Measurements from ENCODE around the gene S100A12.

The S100A12 gene

GRCh38 chr1:153333902-153334301, 41.5 kb downstream of the S100A12 start:
- no peak for DNase-seq (ENCODE audit: low spot score)

DNA sequence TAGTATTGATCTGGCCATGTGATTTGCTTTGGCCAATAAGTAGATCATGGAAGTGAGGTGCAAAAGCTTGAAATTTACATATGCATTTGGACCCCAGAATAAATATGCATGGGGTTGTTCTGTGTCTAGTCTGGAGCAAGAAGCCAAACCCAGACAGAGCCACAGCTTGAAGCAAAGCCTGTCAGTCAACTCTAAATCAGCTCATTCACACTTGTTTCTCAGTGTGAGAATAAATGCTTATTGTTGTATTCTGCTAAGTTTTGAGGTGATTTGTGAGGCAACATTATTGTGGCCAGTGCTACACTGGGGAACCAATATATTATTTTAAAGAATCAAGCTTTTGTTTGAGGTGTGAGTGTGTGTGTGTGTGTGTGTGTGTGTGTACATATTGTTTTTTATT, 50.5 kb downstream of the S100A12 start:
- DNase-seq (ENCODE audit: low spot score), result no peak

Measured in SW480 (cell line).